ENCODE data around the gene NOC3L. TPM values are rescaled to one million over a fixed set of nuclear protein-coding genes. Genes with fewer than 3 reads are reported as not detected.

The NOC3L gene
- total RNA-seq, 2 donors from 2014 or later, result 18.8 to 22.2 TPM

DNA sequence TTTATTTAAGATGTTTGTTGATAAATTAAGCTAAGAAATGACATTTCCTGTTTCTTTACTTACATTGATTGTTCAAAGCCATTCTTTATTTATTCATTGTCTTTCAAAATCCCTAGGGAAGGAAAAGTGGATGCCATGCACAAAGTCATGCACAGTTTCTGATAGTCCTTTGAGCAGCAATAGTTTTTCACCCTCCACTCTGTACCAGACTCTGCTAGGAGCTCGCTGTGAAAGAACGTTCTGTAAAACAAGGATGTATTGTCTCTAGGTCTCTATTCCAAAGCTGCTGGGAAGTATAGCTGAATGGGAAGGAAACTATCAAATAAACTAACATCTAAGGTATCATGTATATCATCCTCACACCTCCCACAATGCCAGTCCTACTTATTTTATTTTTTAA lies 7.8 kb upstream of the NOC3L start:
- Histone ChIP-seq H3K4me1 (ENCODE audit: control insufficient read depth, insufficient read depth, low read length) (no peaks in the 10 kb centered on the region), H3K36me3 (ENCODE audit: control insufficient read depth, insufficient read depth, low read length) (no peaks in the 10 kb centered on the region), H3K9ac (ENCODE audit: extremely low read depth, low read length, poor library complexity, severe bottlenecking) (no peak overlapping the region), H3K9me3 (ENCODE audit: control insufficient read depth, low read length) (no peaks in the 10 kb centered on the region), H3K4me3 (ENCODE audit: low read length) (no peak overlapping the region), H3K27ac (ENCODE audit: low read depth, low read length) (no peak overlapping the region), H3K27me3 (ENCODE audit: control insufficient read depth, insufficient read depth, low read length, poor library complexity, severe bottlenecking) (peaks cover 7% of the 10 kb centered on the region)
- Mint-ChIP-seq H3K4me3 (no peak overlapping the region), H3K27ac (no peak overlapping the region), H3K9me3 (no peaks in the 10 kb centered on the region), H3K36me3 (ENCODE audit: low read depth) (no peaks in the 10 kb centered on the region), H3K27me3 (ENCODE audit: insufficient read depth) (peaks cover under 1% of the 10 kb centered on the region), H3K4me1 (peaks cover 3% of the 10 kb centered on the region)
- TF ChIP-seq, protein P1, sequence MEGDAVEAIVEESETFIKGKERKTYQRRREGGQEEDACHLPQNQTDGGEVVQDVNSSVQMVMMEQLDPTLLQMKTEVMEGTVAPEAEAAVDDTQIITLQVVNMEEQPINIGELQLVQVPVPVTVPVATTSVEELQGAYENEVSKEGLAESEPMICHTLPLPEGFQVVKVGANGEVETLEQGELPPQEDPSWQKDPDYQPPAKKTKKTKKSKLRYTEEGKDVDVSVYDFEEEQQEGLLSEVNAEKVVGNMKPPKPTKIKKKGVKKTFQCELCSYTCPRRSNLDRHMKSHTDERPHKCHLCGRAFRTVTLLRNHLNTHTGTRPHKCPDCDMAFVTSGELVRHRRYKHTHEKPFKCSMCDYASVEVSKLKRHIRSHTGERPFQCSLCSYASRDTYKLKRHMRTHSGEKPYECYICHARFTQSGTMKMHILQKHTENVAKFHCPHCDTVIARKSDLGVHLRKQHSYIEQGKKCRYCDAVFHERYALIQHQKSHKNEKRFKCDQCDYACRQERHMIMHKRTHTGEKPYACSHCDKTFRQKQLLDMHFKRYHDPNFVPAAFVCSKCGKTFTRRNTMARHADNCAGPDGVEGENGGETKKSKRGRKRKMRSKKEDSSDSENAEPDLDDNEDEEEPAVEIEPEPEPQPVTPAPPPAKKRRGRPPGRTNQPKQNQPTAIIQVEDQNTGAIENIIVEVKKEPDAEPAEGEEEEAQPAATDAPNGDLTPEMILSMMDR (conservative IDR thresholded peaks at IDR 0.05), result no peak
- DNase-seq, result no peak
- 100% methylated on average over 2 of the region's 2 CpGs; no CpG with 5 or more reads in 1 of the 2 experiments for WGBS, 2 experiments (ENCODE audit: insufficient coverage in 1 of 2, insufficient read length in 1 of 2)

DNA sequence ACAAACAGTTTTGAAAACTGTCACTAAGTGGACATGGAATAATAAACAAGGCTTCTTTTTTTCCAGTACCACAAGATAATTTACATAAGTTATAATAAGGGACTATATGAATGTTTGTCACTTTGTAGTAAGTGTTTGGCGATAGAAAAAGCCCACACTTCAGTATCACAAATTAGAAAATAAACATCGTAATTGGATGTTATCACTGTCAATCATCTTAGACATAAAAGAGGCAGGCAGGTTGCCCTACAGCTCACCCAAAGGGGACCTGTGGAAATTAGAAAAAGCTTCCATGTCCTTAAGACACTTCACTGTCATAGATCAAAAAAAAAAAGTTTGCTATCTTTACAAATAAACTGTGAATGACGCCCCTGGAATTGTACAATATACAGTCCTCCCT lies 3.6 kb upstream of the NOC3L start:
- no peaks in the 10 kb centered on the region for H3K4me1 ChIP-seq (ENCODE audit: control insufficient read depth, insufficient read depth, low read length)
- TF ChIP-seq, protein P1 (conservative IDR thresholded peaks at IDR 0.05), result no peak
- peaks cover 7% of the 10 kb centered on the region for H3K27me3 ChIP-seq (ENCODE audit: control insufficient read depth, insufficient read depth, low read length, poor library complexity, severe bottlenecking)
- Mint-ChIP-seq H3K27me3 (ENCODE audit: insufficient read depth) (peaks cover 22% of the 10 kb centered on the region), H3K27ac (no peak overlapping the region), H3K36me3 (ENCODE audit: low read depth) (no peaks in the 10 kb centered on the region), H3K9me3 (no peaks in the 10 kb centered on the region), H3K4me3 (no peak overlapping the region), H3K4me1 (peaks cover 10% of the 10 kb centered on the region)
- DNase-seq, result no peak
- H3K36me3 ChIP-seq (ENCODE audit: control insufficient read depth, insufficient read depth, low read length), result no peaks in the 10 kb centered on the region
- WGBS, 2 experiments (ENCODE audit: insufficient coverage in 1 of 2, insufficient read length in 1 of 2), result 93% methylated on average over 3 of the region's 3 CpGs; no CpG with 5 or more reads in 1 of the 2 experiments
- H3K9me3 ChIP-seq (ENCODE audit: control insufficient read depth, low read length), result no peaks in the 10 kb centered on the region
- H3K4me3 ChIP-seq (ENCODE audit: low read length), result no peak overlapping the region
- no peak overlapping the region for H3K27ac ChIP-seq (ENCODE audit: low read depth, low read length)
- H3K9ac ChIP-seq (ENCODE audit: extremely low read depth, low read length, poor library complexity, severe bottlenecking), result no peak overlapping the region

DNA sequence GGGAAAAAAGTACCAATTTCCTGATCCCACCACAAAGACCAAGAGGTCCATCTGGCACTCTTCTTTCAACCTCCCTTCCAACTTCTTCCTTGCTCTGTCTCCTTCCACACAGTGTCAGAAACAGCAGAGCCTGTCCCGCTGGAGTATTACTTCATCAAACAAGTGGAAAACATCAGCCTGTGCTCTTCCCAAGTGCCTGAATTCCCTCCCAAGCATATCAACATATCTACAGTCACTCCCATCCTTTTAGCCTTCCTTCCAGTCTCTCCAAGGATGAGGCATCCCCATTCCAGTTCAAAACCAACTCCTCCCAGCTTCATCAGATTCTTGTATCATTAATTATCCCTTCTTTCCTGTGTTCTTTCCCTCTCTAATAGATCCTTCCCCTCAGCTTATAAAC lies 1.7 kb upstream of the NOC3L start:
- H3K27me3 ChIP-seq (ENCODE audit: control insufficient read depth, insufficient read depth, low read length, poor library complexity, severe bottlenecking), result peaks cover 7% of the 10 kb centered on the region
- peaks cover 10% of the 10 kb centered on the region for H3K4me1 Mint-ChIP-seq
- H3K27ac Mint-ChIP-seq, result no peak overlapping the region
- peaks cover 22% of the 10 kb centered on the region for H3K27me3 Mint-ChIP-seq (ENCODE audit: insufficient read depth)
- H3K4me3 ChIP-seq (ENCODE audit: low read length), result no peak overlapping the region
- peaks cover 12% of the 10 kb centered on the region for H3K36me3 Mint-ChIP-seq (ENCODE audit: low read depth)
- no peak overlapping the region for H3K9ac ChIP-seq (ENCODE audit: extremely low read depth, low read length, poor library complexity, severe bottlenecking)
- WGBS, 2 experiments (ENCODE audit: insufficient coverage in 1 of 2, insufficient read length in 1 of 2), result 83 to 94% methylated on average over 1 of the region's 1 CpG
- peaks cover 13% of the 10 kb centered on the region for H3K36me3 ChIP-seq (ENCODE audit: control insufficient read depth, insufficient read depth, low read length)
- no peak overlapping the region for H3K27ac ChIP-seq (ENCODE audit: low read depth, low read length)
- no peaks in the 10 kb centered on the region for H3K9me3 Mint-ChIP-seq
- TF ChIP-seq, protein P1 (conservative IDR thresholded peaks at IDR 0.05), result no peak
- no peak for DNase-seq
- H3K9me3 ChIP-seq (ENCODE audit: control insufficient read depth, low read length), result no peaks in the 10 kb centered on the region
- H3K4me1 ChIP-seq (ENCODE audit: control insufficient read depth, insufficient read depth, low read length), result no peaks in the 10 kb centered on the region
- no peak overlapping the region for H3K4me3 Mint-ChIP-seq
